NCI-H2196 (cell line): ENCODE results near the gene OSBPL2.
A peak's percentile ranks its signal among the peaks of the same experiment; 100 is the strongest.

Experiments
- DNase-seq: peaks from one replicate; lab custom pipeline; 2025; ENCODE audit not compliant: unreplicated experiment; lab: John Stamatoyannopoulos, UW

Gene OSBPL2

GRCh38 chr20:62205618-62206387, 32.5 kb upstream of the OSBPL2 start:
- no peak for DNase-seq

GRCh38 chr20:62206388-62206775, 31.9 kb upstream of the OSBPL2 start:
- no peak for DNase-seq

- no peak for DNase-seq
Measured at GRCh38 chr20:62208061-62208794, 30.1 kb upstream of the OSBPL2 start.

- DNase-seq, result peak; percentile 27
Measured at GRCh38 chr20:62208795-62209755, 29.2 kb upstream of the OSBPL2 start.

- no peak for DNase-seq
Measured at GRCh38 chr20:62209850-62210495, 28.3 kb upstream of the OSBPL2 start.

- peak; percentile 58 for DNase-seq
Measured at GRCh38 chr20:62210496-62210855, 27.8 kb upstream of the OSBPL2 start.

- DNase-seq, result no peak
Measured at GRCh38 chr20:62211216-62211615, 27.1 kb upstream of the OSBPL2 start.

- no peak for DNase-seq
Measured at GRCh38 chr20:62211769-62212288, 26.5 kb upstream of the OSBPL2 start.

- no peak for DNase-seq
Measured at GRCh38 chr20:62212299-62212698, 26.0 kb upstream of the OSBPL2 start.

GRCh38 chr20:62214067-62214466, 24.3 kb upstream of the OSBPL2 start:
- peak; percentile 23 for DNase-seq

GRCh38 chr20:62215020-62215990, 23.0 kb upstream of the OSBPL2 start:
- no peak for DNase-seq

- DNase-seq, result no peak
Measured at GRCh38 chr20:62215991-62216635, 22.2 kb upstream of the OSBPL2 start.

- DNase-seq, result no peak
Measured at GRCh38 chr20:62216636-62217566, 21.4 kb upstream of the OSBPL2 start.

GRCh38 chr20:62217913-62218773, 20.2 kb upstream of the OSBPL2 start:
- DNase-seq, result no peak

- peak; percentile 50 for DNase-seq
Measured at GRCh38 chr20:62219101-62219991, 19.0 kb upstream of the OSBPL2 start.
